WTC11 (cell line): ENCODE data around the gene ZNF419. TPM values are rescaled to one million over a fixed set of nuclear protein-coding genes. Genes with fewer than 3 reads are reported as not detected.

Experiments used
- ATF1 ChIP-seq: sonication (generic); formaldehyde crosslinking; IDR thresholded peaks from 2 replicates; pipeline ENCODE4 v1.8.1; 2023; ENCODE audit warnings: mild to moderate bottlenecking, moderate library complexity, missing genetic modification reagents
- ATF6 ChIP-seq: sonication (generic); formaldehyde crosslinking; IDR thresholded peaks from 2 replicates; pipeline ENCODE4 v1.8.1; 2023; ENCODE audit warnings: mild to moderate bottlenecking, missing genetic modification reagents
- CBFB ChIP-seq: sonication (generic); formaldehyde crosslinking; IDR thresholded peaks from 2 replicates; pipeline ENCODE4 v1.8.1; 2022; ENCODE audit warnings: mild to moderate bottlenecking, low read depth, missing genetic modification reagents
- ERG ChIP-seq: fragments of 250-450 bp; sonication (Bioruptor Pico); IDR thresholded peaks from 2 replicates; pipeline ENCODE4 v1.8.0; 2021; ENCODE audit warnings: mild to moderate bottlenecking
- FOXP1 ChIP-seq: sonication (generic); formaldehyde crosslinking; IDR thresholded peaks from 2 replicates; pipeline ENCODE4 v1.8.0; 2022; ENCODE audit warnings: missing genetic modification reagents, mild to moderate bottlenecking, moderate library complexity, borderline replicate concordance
- GTF2I ChIP-seq: fragments of 250-450 bp; sonication (Bioruptor Pico); conservative IDR thresholded peaks from 2 replicates; pipeline ENCODE4 v1.4.0; 2021; ENCODE audit warnings: mild to moderate bottlenecking
- JAZF1 ChIP-seq: fragments of 250-450 bp; sonication (Bioruptor Pico); IDR thresholded peaks from 2 replicates; pipeline ENCODE4 v1.9.0; 2021; ENCODE audit warnings: moderate library complexity, mild to moderate bottlenecking, inconsistent platforms
- MYBL2 ChIP-seq: sonication (generic); formaldehyde crosslinking; IDR thresholded peaks from 2 replicates; pipeline ENCODE4 v1.8.1; 2023; ENCODE audit warnings: mild to moderate bottlenecking, moderate library complexity, missing genetic modification reagents
- NFATC4 ChIP-seq: fragments of 250-450 bp; sonication (Bioruptor Pico); IDR thresholded peaks from 2 replicates; pipeline ENCODE4 v1.9.0; 2021; ENCODE audit warnings: mild to moderate bottlenecking
- NFYB ChIP-seq: sonication (generic); formaldehyde crosslinking; conservative IDR thresholded peaks from 2 replicates; pipeline ENCODE4 v1.8.0; 2022; ENCODE audit warnings: low read depth, missing genetic modification reagents
- NR2C2 ChIP-seq: sonication (generic); formaldehyde crosslinking; IDR thresholded peaks from 2 replicates; pipeline ENCODE4 v1.8.0; 2022; ENCODE audit warnings: mild to moderate bottlenecking, missing genetic modification reagents
- OVOL2 ChIP-seq: fragments of 250-450 bp; sonication (Bioruptor Pico); IDR thresholded peaks from 2 replicates; pipeline ENCODE4 v1.9.0; 2021; ENCODE audit warnings: mild to moderate bottlenecking, borderline replicate concordance
- PREB ChIP-seq: sonication (generic); formaldehyde crosslinking; IDR thresholded peaks from 2 replicates; pipeline ENCODE4 v1.8.1; 2022; ENCODE audit warnings: mild to moderate bottlenecking, missing genetic modification reagents, moderate library complexity, borderline replicate concordance
- RELA ChIP-seq: sonication (generic); formaldehyde crosslinking; IDR thresholded peaks from 2 replicates; pipeline ENCODE4 v1.8.1; 2022; ENCODE audit warnings: missing genetic modification reagents, mild to moderate bottlenecking, borderline replicate concordance
- SP1 ChIP-seq: sonication (generic); formaldehyde crosslinking; conservative IDR thresholded peaks from 2 replicates; pipeline ENCODE4 v1.8.1; 2022; ENCODE audit warnings: missing genetic modification reagents
- TEAD1 ChIP-seq: sonication (generic); formaldehyde crosslinking; IDR thresholded peaks from 2 replicates; pipeline ENCODE4 v1.8.0; 2022; ENCODE audit warnings: mild to moderate bottlenecking, missing genetic modification reagents
- ZBTB21 ChIP-seq: sonication (generic); formaldehyde crosslinking; IDR thresholded peaks from 2 replicates; pipeline ENCODE4 v1.8.1; 2023; ENCODE audit warnings: mild to moderate bottlenecking, missing genetic modification reagents, borderline replicate concordance
- ZBTB43 ChIP-seq: sonication (generic); formaldehyde crosslinking; IDR thresholded peaks from 2 replicates; pipeline ENCODE4 v1.8.1; 2023; ENCODE audit warnings: mild to moderate bottlenecking, missing genetic modification reagents
- ZNF232 ChIP-seq: sonication (generic); formaldehyde crosslinking; IDR thresholded peaks from 2 replicates; pipeline ENCODE4 v1.8.0; 2022; ENCODE audit warnings: mild to moderate bottlenecking, missing genetic modification reagents
- ZNF281 ChIP-seq: sonication (generic); formaldehyde crosslinking; IDR thresholded peaks from 2 replicates; pipeline ENCODE4 v1.8.0; 2023; ENCODE audit warnings: mild to moderate bottlenecking, missing genetic modification reagents
- ZNF532 ChIP-seq: fragments of 250-450 bp; sonication (Bioruptor Pico); IDR thresholded peaks from 2 replicates; pipeline ENCODE4 v1.9.0; 2021; ENCODE audit warnings: mild to moderate bottlenecking, borderline replicate concordance
- ZNF671 ChIP-seq: fragments of 250-450 bp; sonication (Bioruptor Pico); IDR thresholded peaks from 2 replicates; pipeline ENCODE4 v1.8.0; 2021; ENCODE audit warnings: mild to moderate bottlenecking
- ZSCAN18 ChIP-seq: fragments of 250-450 bp; sonication (Bioruptor Pico); IDR thresholded peaks from 2 replicates; pipeline ENCODE4 v2.1.2; 2022; ENCODE audit warnings: mild to moderate bottlenecking, moderate library complexity
- total RNA-seq: library from RNA; stranded (reverse); gene quantifications from 3 replicates; pipeline ENCODE4 v1.2.3, GENCODE V29; 2021

The ZNF419 gene
- total RNA-seq, 1 experiment from 2014 or later: 11.3 TPM

GRCh38 chr19:57527136-57527881 is 39.8 kb downstream of the ZNF419 start, which contains the start of gene ZNF549 (continued):
- 0 out of 2 replicates have a peak, but pooled peaks have one; percentile 67 for TF ChIP-seq RELA
- no peak for TF ChIP-seq OVOL2
- no peak for TF ChIP-seq TEAD1 (CRISPR knock-in tag)
- peak; percentile 52; the same call in 1 of the 2 replicates for TF ChIP-seq SP1 (CRISPR knock-in tag)
- TF ChIP-seq FOXP1 (CRISPR knock-in tag): peak; percentile 94
- peak; percentile 48 for TF ChIP-seq NFYB (CRISPR knock-in tag)
- TF ChIP-seq ZSCAN18: no peak
- peak; percentile 92 for TF ChIP-seq ZBTB21 (CRISPR knock-in tag)
- TF ChIP-seq ZBTB43 (CRISPR knock-in tag): peak; percentile 71; the same call in 1 of the 2 replicates
- peak; percentile 64; the same call in 1 of the 2 replicates for TF ChIP-seq ZNF232 (CRISPR knock-in tag)
- TF ChIP-seq PREB (CRISPR knock-in tag): 0 out of 2 replicates have a peak, but pooled peaks have one; percentile 28
- no peak for TF ChIP-seq NR2C2 (CRISPR knock-in tag)
- no peak for TF ChIP-seq ERG (CRISPR knock-in tag)
- no peak for TF ChIP-seq MYBL2
- no peak for TF ChIP-seq JAZF1 (CRISPR knock-in tag)
- no peak for TF ChIP-seq CBFB (CRISPR knock-in tag)
- no peak for TF ChIP-seq ZNF532 (CRISPR knock-in tag)
- no peak for TF ChIP-seq NFATC4 (CRISPR knock-in tag)
- TF ChIP-seq ZNF281 (CRISPR knock-in tag): 0 out of 2 replicates have a peak, but pooled peaks have one; percentile 43
- no peak for TF ChIP-seq GTF2I
- TF ChIP-seq ATF6: no peak
- no peak for TF ChIP-seq ZNF671 (CRISPR knock-in tag)
- no peak for TF ChIP-seq ATF1 (CRISPR knock-in tag)
